ENCODE data around the gene ASXL2.
A peak's percentile ranks its signal among the peaks of the same experiment; 100 is the strongest.

ASXL2 gene

DNA sequence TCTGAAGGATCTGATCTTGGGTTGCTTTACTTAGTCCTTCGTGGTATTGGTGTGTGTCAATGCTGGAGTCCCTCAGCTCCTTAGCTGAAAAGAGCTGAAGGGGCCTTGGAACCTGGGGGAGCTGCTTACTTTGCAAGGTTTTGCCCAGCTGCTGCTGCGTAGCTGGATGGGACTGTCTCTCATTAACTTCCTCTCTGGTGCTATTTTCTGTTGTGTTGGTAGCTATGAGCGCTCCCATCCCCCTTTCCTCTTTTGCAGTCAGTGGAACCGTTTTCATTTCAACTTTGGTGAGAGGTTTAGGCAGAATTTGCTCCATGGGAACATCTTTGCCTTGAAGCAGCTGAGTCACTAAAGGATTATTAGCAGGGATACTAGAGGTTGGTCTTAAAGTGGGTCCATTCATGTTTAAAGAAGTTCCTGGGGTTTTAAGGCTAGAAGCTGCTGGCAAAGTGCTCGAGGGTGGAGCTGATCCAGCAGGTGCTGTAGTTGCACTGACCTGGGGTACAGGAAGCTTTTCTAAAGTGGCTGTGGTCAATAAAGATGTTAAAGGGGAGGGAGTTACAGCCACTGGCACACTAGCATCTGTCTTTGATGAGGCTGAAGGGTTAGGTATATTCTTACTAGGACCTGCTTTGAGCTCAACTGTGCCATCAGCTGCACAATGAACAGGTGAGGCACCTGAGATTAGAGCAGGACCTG is 135.0 kb downstream of the ASXL2 start:
- TF ChIP-seq Cebpa-rat (IDR thresholded peaks at IDR 0.05): no peak
- no peaks in the 10 kb centered on the region for H3K9me3 ChIP-seq
- no peak overlapping the region for H3K27ac ChIP-seq
- H3K36me3 ChIP-seq: peaks cover 71% of the 10 kb centered on the region
- peak overlapping the region; percentile 32 for H3K4me2 ChIP-seq
- H4K20me1 ChIP-seq: no peaks in the 10 kb centered on the region
- no peaks in the 10 kb centered on the region for H3K27me3 ChIP-seq
- H3K4me3 ChIP-seq: no peak overlapping the region
- peaks cover 17% of the 10 kb centered on the region for H3K4me1 ChIP-seq
- H3K9ac ChIP-seq: no peak overlapping the region

DNA sequence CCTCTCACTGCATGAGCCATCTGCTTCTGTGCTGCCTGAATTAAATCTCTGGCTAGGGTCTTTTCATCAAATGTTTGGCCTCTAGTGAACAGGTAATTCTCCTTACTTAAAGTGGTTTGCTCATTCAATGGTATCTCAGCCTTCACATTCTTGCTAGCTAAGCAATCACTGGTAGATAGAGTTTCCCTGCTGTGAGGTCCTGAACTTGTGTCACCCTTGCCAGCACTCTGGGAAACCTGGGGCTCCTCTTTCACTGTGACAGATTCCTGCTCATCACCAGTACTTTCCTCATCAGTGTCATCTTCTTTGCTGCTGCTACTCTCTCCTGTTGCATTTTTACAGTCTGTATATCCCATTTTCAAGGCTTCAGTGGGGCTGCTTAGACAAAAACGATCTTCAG is 135.8 kb downstream of the ASXL2 start:
- Histone ChIP-seq H3K36me3 (peaks cover 64% of the 10 kb centered on the region), H4K20me1 (no peaks in the 10 kb centered on the region), H3K4me3 (no peak overlapping the region), H3K4me2 (no peak overlapping the region), H3K27ac (no peak overlapping the region), H3K9ac (no peak overlapping the region), H3K4me1 (peaks cover 17% of the 10 kb centered on the region), H3K9me3 (no peaks in the 10 kb centered on the region), H3K27me3 (no peaks in the 10 kb centered on the region)
- no peak for TF ChIP-seq Cebpa-rat (IDR thresholded peaks at IDR 0.05)

DNA sequence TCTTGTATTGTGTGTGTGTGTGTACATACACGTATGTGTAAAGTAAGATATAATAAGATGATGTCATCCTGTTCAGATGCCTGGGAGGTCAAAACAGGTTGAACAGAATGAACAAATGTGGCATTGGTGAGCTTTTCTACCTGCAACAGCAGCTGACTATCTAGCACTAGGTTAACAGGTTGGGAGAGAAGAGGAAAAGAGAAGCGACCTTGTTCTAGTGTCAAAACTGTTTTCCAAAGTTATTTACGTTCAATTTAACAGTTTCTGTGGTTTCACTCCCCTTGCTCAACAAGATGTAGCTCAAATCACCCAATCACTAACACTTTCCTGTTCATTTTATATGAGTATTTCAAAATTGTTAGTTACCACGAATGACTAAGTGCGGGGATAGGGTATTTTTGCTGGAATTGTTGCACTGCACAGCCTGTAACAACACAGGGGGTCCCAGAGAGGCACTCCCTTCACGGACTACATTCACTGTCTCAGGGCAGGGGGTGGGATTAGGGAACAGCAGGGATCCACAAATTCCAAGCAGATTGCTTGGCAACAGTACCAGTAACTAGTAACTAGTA is 137.4 kb downstream of the ASXL2 start:
- Histone ChIP-seq H3K9ac (no peak overlapping the region), H3K4me3 (no peak overlapping the region), H3K4me1 (peaks cover 17% of the 10 kb centered on the region), H4K20me1 (no peaks in the 10 kb centered on the region), H3K27me3 (no peaks in the 10 kb centered on the region), H3K4me2 (no peak overlapping the region), H3K27ac (no peak overlapping the region), H3K36me3 (peaks cover 58% of the 10 kb centered on the region), H3K9me3 (no peaks in the 10 kb centered on the region)
- no peak for TF ChIP-seq Cebpa-rat (IDR thresholded peaks at IDR 0.05)

DNA sequence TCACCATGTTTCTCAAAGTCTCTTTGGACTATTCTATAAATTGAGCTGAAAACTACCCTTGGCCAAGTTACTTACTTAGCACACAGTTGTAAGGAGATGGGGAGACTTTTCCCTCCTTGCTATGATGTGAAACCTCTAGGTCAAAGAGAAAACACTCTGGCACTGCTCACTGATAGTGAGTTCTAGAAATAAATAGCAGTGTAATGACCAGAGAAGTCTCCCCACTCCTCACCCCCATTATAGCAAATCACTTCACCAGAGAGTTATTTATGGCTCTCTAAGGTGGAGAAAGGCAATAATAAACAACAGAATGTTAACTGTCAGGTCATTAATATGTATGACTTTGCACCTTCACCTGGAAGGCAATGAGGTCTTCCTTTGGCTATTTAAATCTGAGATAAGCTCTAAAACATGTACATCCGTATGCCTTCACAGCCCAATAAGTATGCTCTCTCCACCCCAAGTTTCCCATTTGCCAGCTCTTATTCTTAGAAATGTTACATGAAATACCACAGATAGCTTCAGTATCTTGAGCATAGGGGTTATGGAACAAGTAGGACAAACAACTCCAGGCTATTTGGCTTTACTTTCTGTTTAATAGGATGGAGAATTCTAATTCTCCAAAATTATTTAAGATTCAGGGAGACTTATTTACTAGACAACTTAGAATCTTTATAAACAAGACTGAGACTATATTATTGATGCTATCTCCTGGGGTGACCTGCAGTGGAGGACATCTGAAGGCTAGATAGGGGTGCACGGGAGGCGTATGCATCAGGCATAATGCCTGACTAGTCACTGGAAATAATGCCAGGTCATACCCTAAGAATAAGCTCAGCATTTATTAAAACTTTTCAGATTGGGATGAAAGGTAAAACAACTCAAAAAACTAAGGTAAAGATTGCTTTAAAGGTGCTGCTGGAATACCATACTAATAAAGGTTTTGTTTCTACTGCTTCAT is 139.6 kb downstream of the ASXL2 start:
- Histone ChIP-seq H4K20me1 (no peaks in the 10 kb centered on the region), H3K9me3 (no peaks in the 10 kb centered on the region), H3K4me3 (no peak overlapping the region), H3K4me2 (no peak overlapping the region), H3K27me3 (no peaks in the 10 kb centered on the region), H3K9ac (no peak overlapping the region), H3K36me3 (peaks cover 36% of the 10 kb centered on the region), H3K4me1 (peaks cover 10% of the 10 kb centered on the region), H3K27ac (no peak overlapping the region)
- TF ChIP-seq Cebpa-rat (IDR thresholded peaks at IDR 0.05): no peak

DNA sequence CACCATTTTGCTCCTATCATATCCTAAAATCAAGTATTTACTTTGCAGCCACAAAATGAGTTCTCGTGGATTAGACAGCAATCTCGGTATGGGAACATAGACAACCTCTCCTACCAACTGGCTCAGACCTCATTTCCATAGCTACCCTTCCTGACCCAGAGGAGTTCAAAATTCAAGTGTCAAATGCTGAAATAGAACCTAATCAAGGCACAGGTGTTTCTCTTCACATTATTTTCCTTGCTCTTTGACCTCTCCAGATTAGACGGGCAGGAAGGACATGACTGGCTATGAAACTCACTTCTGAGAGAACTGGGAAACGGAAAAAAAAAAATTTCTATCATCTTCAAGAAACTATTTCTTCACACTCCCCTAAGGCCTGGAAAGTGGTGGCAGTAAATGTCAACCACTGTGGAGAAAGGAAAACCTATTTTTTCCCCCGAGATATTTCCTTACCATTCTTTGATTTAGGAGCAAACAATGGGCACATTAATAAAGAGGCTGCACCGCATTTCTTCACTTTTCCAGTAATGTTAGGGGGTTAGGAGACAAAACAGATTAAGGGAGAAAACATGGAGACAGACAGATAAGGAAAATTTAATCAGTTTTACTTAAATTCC is 141.3 kb downstream of the ASXL2 start:
- Histone ChIP-seq H3K4me1 (no peaks in the 10 kb centered on the region), H3K36me3 (peaks cover 19% of the 10 kb centered on the region), H3K4me2 (no peak overlapping the region), H3K4me3 (no peak overlapping the region), H3K27ac (no peak overlapping the region), H3K9ac (no peak overlapping the region), H4K20me1 (no peaks in the 10 kb centered on the region), H3K9me3 (no peaks in the 10 kb centered on the region), H3K27me3 (no peaks in the 10 kb centered on the region)
- TF ChIP-seq Cebpa-rat (IDR thresholded peaks at IDR 0.05): no peak

DNA sequence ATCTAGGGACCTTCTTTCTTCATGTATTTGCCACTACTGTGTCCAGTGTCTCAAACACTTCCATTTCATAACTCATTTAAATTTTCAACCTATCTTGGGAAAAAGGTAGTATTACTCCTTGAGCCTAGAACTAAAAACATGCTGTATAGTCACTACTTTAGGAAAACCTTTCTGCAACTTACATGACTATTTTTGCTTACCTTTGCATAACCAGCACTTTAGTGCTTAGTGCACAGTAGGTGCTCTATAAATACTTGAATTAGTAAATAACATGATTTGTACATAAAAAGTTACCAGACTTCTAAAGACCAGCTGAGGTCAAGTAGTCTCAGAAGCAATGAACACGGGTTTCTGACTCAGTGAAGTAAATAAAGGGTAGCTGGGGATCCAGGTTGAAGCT is 142.5 kb downstream of the ASXL2 start:
- H3K9ac ChIP-seq: no peak overlapping the region
- H3K4me3 ChIP-seq: no peak overlapping the region
- peaks cover 8% of the 10 kb centered on the region for H3K36me3 ChIP-seq
- no peaks in the 10 kb centered on the region for H3K27me3 ChIP-seq
- no peak for TF ChIP-seq Cebpa-rat (IDR thresholded peaks at IDR 0.05)
- no peaks in the 10 kb centered on the region for H4K20me1 ChIP-seq
- H3K4me1 ChIP-seq: no peaks in the 10 kb centered on the region
- H3K27ac ChIP-seq: no peak overlapping the region
- H3K9me3 ChIP-seq: no peaks in the 10 kb centered on the region
- H3K4me2 ChIP-seq: no peak overlapping the region

DNA sequence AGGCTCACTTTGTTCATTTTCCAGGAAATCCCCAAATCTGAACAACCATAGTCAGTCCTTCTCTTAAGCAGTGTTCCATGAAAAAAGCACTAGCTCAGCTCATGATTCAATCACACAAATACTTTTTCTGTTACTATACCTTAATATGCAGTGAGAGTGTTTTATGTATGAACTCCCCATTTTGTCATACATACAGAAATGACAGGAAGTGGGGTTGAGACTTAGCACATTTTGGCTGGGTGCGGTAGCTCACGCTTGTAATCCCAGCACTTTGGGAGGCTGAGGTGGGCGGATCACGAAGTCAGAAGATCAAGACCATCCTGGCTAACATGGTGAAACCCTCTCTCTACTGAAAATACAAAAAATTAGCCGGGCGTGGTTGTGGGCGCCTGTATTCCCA is 149.7 kb downstream of the ASXL2 start:
- Histone ChIP-seq H3K4me1 (no peaks in the 10 kb centered on the region), H3K27ac (no peak overlapping the region), H3K9me3 (no peaks in the 10 kb centered on the region), H3K4me3 (no peak overlapping the region), H3K27me3 (no peaks in the 10 kb centered on the region), H3K36me3 (no peaks in the 10 kb centered on the region), H3K9ac (no peak overlapping the region), H4K20me1 (no peaks in the 10 kb centered on the region), H3K4me2 (no peak overlapping the region)
- TF ChIP-seq Cebpa-rat (IDR thresholded peaks at IDR 0.05): no peak

DNA sequence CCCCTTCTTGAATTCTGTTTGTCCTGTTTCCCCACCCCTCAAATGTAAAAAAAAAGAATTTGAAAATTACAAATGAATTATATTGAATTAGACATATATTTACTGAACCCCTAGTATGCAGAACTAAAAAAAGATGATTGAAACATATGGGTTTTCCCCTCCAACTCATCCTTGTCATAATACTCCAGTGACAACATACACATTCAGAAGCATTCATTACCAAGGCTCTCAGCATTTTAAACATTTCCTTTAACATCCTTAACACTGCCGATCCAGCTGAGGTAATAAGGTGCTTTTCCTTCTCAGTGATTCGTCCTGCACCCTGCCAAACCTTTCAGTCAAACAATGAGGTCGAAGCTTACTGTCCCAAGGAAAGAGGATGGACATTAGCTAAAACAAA is 151.8 kb downstream of the ASXL2 start:
- no peaks in the 10 kb centered on the region for H3K9me3 ChIP-seq
- H3K9ac ChIP-seq: no peak overlapping the region
- H3K4me3 ChIP-seq: no peak overlapping the region
- H3K36me3 ChIP-seq: no peaks in the 10 kb centered on the region
- no peaks in the 10 kb centered on the region for H3K27me3 ChIP-seq
- no peak overlapping the region for H3K4me2 ChIP-seq
- H4K20me1 ChIP-seq: no peaks in the 10 kb centered on the region
- no peak overlapping the region for H3K27ac ChIP-seq
- no peaks in the 10 kb centered on the region for H3K4me1 ChIP-seq
- no peak for TF ChIP-seq Cebpa-rat (IDR thresholded peaks at IDR 0.05)

DNA sequence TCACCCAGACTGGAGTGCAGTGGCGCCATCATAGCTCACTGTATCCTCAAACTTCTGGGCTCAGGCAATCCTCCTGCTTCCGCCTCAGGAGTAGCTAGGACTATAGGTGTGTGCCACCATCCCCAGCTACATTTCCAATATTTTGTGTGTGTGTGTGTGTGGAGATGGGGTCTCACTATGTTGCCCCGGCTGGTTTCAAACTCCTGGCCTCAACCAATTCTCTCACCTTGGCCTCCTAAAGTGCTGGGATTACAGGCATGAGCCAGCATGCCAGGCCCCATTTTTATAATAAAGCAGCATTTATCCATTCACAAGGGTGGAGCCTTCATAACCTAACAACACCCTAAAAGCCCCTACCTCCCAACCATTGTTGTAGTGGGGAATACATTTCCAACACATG is 152.4 kb downstream of the ASXL2 start:
- Histone ChIP-seq H4K20me1 (no peaks in the 10 kb centered on the region), H3K9ac (no peak overlapping the region), H3K4me1 (no peaks in the 10 kb centered on the region), H3K27me3 (no peaks in the 10 kb centered on the region), H3K4me3 (no peak overlapping the region), H3K27ac (no peak overlapping the region), H3K36me3 (no peaks in the 10 kb centered on the region), H3K4me2 (no peak overlapping the region), H3K9me3 (no peaks in the 10 kb centered on the region)
- no peak for TF ChIP-seq Cebpa-rat (IDR thresholded peaks at IDR 0.05)

Data from BLaER1 (cell line).